GM03348 (cell line): Measurements from ENCODE around the gene GLOD4.
"Not testable (repeated sequence)": the region's sequence is repeated elsewhere in the genome, so short reads cannot be mapped to it uniquely, and the experiment has no call there.

Experiments
- DNase-seq: peaks from one replicate; pipeline ENCODE4 v3.0.0; 2012; ENCODE audit warnings: low spot score

Gene GLOD4

DNA sequence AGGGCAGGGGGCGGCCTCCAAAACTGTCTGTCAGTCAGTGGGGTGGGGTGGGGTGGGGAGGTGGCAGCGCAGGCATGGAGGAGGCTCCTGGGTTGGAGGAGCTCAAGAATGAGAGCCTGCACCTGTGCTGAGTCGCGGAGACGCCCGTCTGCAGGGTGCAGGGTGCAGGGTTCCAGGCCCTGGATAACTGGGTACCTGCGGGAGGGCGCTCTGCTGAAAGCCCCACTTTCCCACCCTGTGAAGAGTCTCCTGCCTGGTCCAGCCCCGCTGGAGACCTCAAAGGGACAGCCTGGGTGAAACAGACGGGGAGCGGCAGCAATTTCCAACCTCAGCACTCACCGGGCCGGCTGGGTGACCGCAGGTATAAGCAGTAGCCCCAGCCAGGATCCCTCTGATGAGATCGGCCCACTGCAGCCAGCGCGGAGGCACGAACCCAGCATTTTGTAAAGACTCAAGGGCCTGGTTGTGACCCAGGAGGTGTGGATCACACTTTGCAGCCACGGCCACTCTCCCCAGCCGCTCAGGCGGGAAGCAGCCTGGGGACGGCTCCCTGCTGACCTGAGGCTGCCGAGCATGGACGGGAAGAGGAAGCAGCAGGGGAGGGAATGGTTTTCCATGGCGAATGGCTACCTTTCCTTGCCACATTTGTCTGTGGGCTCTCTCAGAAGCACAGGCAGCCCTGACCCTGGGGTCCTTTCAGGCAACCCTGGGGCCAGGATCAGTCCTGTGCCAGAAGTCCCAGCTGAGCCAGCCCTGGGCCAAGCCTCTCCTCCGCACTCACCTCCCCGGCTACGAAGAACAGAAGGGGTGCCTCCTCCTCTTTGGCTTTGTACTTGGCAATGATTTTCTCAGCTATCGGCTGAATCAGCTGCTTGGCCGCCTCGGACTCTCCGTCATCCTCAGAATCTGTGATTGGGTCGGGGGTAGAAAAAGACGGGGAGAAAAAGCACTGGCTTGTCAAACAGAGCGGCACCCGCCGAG lies 21.1 kb upstream of the GLOD4 start:
- no peak for DNase-seq

DNA sequence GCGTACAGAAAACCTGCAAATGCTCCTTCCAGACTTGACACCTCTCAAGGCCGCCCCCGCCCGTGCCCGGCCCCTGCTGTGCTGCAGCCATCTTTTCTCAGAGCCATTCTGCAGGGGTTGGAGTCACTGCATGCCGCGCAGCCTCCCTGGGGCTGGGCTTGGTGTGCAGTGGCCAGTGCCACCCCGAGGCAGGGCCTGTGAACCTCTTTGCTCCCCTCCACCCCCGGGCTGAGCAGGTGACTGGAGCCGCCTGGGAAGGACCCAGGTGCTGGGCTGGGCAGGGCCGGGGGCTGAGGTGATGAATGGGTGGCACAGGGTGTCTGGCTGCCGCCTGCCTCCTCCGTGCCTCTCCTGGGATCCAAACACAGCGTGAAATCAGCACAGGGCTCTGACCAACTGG lies 20.4 kb upstream of the GLOD4 start:
- DNase-seq: no peak

DNA sequence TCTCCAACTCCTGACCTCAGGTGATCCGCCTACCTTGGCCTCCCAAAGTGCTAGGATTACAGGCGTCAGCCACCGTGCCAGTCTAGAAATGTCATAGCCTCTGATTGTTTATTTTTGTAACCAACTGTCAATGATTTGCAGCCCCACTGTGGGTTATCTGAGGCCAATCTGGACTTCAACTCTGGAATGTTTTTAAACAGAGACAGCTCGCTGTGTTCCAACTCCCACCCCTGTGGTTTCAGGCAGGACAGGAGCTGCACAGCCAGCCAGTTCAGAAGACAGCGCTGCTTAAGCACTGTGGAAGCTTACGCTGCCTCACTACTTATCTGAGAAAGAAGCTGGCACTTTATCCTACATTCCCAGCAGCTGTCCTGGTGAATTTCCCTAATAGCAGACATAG lies 19.6 kb upstream of the GLOD4 start:
- no peak for DNase-seq

DNA sequence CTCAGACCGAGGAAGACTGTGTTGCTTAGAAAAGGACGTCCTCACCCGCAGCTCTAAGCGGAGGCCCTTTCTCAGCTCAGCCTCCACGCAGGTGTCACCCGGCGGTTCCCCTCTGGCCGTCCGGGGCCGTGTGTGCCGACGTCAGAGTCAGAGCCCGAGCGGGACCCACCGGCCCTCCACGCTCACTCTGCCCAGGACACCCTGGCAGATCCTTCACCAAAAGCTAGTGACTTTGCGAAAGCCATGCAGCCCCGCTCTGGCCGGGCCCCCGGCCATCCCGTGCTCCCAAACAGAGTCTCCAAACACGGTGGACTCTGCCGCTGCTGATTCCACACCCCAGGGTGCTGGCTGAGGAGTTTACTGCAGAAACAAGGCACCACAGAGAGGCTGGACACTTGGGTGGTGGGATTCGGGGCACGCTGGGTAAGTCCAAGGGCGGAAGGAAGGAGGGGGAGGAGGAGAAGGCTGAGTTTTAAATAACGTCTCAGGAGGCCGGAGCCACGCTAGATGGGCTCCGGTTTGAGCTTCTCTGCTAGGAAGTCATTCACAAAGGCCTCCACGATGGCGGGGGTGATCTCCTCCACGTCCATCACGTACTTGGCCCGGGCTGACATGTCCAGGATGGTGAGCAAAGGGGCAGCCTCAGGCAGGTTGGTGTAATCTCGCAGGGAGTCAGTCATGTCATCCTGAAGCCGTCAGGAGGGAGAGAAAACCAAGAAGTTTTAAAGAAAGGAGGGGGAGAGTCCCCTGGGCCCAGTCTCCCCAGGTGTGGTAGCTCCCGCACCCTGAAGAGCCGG lies 18.6 kb upstream of the GLOD4 start:
- no peak for DNase-seq

DNA sequence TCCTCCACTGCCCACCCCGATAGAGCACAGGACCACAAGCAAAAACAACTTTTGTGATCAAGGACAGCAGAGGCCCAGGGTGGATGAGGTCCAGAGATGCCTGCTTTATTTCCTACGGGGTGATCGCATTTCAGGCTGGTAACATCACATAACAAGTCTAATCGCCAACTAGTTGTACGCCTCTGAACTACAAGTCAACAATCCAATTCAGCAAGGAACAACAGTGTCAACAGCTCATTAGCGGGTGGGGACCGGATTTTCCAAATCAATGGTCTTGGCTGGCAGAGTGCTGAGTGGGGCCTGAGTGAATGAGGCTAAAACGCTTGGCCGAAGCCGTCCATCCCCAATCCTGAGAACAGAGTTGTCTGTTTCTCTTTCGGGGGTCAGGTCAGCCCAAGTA lies 17.2 kb upstream of the GLOD4 start:
- DNase-seq: no peak

DNA sequence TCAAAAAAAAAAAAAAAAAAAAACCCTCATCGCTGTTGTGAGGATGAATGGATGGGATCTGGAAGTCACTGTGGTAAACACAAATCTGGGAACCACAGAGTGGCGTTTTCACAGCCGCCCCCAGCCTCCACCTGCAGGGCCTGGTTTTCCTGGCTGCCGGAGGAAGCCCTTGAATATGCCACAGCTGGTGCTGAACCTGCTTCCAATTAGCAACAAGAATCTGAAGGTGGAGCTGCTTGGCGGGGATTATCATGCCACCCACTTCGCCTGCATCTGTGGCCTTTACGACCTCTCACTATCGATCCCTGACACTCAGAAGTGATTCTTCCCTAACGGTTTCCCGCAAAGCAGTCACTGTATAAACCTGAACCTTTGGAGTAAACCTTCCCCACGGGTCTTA lies 16.2 kb upstream of the GLOD4 start:
- no peak for DNase-seq

DNA sequence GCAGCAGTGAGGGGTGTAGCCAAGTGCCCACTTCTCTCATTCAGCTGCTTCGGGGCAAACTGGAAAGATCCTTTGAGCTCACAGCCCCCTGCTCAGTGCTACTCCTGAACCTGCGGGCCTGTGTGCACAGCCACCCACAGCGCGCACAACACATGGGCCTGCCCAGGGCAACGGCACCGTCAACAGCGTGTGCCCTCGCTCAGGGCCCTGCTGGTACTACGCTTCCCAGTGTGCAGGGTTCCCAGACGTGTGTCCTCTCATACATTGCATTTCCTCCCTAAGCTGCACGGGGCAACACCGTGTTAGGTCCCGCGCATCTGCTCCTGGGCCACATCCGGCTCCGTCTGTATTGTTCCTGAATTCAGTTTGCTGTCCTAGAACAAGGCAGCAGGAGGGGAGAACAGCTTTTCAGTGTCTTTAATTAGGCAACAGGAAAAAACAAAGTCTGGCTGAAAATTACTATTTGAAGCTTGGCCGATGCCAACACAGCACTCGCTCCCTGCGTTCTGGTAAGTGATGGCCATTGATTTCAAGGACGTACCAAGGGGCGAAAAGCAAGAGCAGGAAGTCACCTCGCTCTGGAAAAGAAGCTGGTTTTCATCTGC lies 15.3 kb upstream of the GLOD4 start:
- DNase-seq: no peak

DNA sequence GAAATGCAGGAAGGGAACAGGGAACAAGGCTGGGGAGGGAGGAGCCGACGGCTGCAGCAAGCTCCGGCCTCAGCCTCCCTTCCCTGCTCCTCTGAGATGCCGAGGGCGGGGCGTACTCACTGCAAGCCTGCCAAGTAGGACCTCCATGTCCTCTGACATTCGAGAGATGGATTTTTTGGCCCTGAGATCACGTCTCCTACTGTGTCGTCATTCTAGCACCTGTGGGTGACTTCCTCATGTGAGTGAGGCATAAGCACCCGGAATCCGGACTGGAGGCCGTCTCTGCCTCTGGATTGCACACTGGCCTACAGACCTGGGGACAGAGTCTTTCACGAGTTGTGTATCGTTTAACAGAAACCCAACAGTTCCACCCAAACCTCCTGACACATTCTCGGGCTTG lies 14.5 kb upstream of the GLOD4 start:
- no peak for DNase-seq

DNA sequence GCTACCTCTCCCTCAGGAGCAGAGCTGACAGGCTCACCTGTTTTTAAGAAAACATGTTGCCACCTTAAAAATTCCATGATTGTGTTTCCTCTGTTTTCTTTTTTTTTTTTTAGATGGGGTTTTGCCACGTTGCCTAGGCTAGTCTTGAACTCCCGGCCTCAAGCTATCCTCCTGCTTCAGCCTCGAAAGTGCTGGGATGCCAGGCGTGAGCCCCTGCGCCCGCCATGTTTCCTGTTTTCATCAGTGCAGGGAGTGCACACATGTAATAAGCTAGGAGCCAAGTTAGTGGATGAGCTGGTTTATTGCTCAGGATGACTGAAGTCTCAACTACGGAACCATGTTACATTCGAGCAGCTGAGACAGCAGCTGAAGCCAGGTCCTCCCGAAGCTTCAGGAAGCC lies 13.6 kb upstream of the GLOD4 start:
- no peak for DNase-seq

DNA sequence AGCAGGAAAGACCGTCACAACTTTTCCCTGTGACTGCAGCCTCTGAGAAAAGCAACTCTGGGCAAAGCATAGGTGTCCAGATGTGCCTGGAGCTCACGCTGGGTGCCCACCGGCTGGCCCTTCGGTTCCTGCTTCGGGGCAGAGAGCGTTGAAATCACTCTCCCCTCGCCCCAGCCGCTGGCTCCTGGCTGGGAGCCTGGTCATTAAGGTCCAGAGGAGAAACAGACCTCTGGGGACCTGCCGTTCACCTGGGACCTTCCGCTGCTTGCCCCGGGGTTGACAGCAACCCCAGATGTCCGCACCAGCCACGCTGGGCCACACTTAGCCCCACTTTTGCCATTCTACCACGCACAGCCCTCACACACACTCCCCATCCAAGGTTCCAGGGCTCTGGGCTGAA lies 13.2 kb upstream of the GLOD4 start:
- no peak for DNase-seq

DNA sequence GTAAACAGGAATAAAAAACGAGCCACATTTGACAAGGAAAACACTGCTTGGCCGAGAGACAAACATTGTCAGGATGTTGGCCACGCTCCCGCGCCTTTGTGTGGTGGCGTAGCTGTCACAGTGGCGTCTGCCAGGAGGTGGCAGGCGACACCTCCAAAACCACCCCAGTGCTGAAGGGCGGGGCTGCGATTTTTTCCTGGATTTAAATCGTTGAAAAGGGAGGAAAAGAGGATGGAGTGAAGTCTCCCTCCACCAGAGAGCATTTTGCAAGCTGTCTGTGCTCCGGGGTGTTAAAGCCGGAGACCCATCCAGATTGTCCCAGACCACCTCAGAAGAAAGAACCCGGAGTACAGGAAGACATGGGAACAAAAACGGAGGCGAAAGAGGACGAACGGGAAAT lies 12.8 kb upstream of the GLOD4 start:
- peak; percentile 92 for DNase-seq

DNA sequence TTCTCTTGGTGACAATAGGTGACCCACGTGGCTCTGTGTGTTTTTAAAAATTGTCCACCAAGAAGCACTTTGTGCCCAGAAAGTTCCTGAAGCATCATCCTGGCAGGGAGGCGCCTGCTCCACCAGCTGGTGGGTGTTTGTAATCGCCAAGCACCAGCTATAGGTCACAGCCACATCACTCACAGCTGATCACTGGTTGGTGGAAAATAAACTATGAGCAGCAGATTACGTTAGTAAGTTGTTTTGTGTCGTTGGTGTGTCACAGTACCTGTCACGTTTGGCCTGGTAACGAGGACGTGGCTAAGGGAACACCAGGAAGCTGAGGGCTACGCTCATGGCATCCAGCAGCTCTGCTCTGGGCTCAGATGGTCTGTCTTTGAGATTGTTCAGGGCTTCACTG lies 10.2 kb upstream of the GLOD4 start:
- no peak for DNase-seq

DNA sequence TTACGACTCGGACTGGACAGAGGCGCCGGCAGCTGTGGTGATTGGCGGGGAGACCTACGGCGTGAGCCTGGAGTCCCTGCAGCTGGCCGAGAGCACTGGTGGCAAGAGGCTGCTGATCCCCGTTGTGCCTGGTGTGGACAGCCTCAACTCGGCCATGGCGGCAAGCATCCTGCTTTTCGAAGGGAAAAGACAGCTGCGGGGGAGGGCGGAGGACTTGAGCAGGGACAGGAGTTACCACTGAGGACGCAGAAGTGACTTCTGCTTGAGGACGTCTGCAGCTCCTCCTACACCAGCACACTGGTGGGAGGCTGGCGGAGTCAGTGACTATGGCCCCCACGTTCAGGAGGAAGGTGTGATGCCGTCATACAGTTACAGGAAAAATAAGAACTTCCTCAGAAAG lies 9.7 kb upstream of the GLOD4 start:
- no peak for DNase-seq

DNA sequence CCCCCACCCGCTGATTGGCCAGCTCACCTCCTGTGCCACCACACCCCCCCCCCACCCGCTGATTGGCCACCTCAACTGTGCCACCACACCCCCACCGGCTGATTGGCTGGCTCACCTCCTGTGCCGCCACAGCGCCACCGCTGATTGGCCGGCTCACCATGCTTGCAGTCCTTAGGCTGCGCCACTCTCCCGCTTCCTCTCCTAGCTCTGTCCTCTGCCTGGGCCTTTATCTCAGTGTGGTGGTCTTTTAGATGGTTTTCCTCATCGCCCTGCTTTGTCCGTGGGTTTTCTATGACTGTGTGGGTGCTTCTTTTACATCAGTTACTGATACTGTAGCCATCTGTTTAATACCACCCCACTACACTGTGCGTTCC lies 8.8 kb upstream of the GLOD4 start:
- DNase-seq: not testable (repeated sequence)

DNA sequence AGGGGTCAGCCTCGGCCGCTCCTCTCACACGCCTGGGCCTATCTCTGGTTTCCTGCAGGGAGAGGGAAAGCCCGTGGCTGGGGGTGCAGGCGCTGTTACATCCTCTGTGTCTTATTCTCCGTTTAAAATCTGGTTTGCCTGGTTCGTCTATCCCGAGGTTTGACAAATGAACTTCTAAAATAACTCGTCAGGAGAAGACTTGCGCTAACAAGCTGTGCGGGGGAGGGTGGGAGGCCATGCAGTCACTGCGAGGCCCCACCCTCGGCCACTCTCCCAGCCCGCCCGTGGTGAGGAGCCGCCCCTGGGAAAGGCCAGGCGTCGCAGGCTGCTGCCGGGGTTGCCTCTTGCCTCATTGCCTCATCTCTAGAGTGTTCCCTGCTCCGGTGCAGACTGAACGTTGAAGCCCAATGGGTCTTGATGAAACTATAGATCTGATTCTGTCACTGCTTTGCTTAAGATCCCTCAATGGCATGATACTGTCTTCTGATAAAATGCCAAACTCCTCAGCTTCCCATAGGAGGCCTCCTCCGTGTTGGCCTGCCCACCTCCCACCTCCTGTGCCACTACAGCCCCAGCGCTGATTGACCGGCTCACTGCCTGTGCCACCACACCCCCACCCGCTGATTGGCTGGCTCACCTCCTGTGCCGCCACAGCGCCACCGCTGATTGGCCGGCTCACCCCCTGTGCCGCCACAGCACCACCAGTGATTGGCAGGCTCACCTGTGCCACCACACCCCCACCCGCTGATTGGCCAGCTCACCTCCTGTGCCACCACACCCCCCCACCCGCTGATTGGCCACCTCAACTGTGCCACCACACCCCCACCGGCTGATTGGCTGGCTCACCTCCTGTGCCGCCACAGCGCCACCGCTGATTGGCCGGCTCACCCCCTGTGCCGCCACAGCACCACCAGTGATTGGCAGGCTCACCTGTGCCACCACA lies 8.1 kb upstream of the GLOD4 start:
- not testable (repeated sequence) for DNase-seq

DNA sequence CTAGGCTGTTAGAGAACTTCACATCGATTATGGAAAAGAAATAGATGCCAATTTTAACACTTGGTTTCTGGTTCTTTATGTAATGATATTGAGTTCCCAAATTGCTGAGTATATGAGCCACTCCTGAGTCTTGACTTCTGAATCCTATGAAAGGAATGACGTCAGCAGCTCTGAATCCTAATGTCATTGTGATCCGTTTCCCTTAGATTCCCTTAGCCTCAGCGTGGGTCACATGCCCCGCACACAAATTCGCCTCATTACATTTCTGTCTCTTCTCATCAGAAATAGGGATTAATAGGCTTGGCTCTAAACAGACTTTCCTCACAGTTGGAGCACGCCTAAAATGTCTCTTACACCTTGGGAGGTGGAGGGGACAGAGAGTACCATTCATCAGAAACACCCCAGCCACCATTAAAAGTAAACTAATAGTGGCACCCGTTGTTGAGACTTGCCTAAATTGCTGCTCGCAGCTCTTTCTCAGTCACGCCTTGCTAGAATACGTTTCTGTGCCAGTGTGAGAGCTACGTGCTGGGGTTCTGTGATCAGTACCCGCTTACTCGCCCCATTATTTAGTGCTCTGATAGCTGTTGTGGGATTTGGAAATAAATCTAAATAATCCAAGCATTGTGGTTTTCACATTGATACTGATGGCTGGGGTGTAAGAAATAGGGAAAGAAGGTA lies 7.2 kb upstream of the GLOD4 start:
- DNase-seq: no peak

DNA sequence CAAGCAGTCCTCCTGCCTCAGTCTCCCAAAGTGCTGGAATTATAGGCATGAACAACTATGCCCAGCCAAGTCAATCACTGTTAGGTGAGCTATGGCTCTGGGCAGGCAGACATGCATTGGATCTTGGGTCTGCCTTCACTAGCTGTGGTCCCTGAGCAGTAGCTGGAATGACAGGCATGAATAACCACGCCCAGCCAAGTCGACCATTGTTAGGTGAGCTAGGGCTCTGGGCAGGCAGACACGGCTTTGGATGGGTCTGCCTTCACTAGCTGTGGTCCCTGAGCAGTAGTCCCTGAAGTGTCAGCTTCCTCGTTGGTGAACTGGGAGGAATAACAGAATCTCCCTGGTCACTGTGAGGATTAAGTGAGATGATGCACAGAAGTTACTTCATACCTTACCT lies 6.5 kb upstream of the GLOD4 start:
- DNase-seq: no peak

DNA sequence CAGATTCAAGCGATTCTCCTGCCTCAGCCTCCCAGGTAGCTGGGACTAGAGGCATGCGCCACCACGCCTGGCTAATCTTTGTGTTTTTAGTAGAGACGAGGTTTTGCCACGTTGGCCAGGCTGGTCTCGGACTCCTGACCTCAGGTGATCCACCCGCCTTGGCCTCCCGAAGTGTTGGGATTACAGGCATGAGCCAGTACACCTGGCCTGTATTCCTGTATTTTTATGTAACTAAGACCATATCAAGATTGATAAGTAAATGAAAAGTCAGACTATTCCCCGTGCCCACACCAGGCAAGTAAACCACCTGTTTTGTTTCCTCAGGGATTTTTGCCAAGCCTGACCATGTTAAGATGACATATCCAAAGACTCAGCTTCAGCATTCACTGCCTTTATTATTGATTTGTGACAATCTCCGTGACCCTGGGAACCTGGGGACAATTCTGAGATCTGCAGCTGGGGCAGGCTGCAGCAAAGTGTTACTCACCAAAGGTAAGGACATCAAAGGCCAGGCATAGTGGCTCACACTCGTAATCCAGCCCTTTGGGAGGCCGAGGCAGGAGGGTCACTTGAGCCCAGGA lies 5.7 kb upstream of the GLOD4 start:
- no peak for DNase-seq

DNA sequence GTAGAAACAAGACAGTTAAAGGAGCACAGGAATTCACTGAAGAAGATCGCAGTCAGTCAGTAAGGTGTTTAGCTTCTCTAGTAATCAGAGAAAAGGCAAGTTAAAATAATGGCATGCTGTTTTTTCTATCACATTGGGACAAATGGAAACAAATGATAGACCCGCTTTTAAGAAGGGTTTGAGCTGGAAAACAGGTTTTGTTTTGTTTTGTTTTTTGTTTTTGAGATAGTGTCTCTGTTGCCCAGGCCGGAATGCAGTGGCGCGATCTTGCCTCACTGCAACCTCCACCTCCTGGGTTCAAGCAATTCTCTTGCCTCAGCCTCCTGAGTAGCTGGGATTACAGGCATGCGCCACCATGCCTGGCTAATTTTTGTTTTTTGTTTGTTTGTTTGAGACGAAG lies 3.8 kb upstream of the GLOD4 start:
- DNase-seq: not testable (repeated sequence)

DNA sequence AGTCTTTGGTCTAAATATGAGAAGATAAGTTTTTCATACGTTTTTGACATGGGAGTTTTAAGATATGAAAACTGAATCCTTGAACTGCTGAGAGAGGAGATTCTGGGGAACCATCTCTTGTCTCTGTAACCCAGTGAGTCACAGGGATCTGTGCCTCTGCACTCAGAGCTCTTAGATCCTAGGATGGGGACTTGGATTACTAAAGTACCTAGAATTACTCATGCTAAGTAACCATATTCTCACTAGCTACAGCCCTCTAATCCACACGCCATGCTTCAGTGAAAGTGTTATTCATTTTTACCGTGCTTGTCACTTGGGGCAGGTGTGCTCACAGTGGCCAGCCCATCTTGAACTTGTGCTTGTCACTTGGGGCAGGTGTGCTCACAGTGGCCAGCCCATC lies 2.1 kb upstream of the GLOD4 start:
- DNase-seq: no peak

DNA sequence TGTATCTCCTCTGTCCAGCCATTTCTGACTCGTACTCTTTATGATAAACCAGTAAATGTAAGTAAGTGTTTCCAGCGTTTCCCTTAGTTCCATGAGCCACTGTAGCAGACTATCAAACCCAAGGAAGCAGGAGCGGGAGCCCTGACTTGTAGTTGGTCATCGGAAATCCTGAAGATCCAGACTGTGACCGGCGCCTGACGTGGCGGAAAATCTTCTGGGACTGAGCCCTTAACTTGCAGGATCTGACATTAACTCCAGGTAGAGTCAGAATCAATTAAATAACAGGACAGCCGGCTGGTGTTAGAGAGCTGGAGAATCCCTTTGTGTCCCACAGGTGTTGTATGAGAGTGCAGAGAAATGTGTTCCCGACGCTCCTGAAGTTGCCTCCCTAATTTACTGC lies 4.0 kb downstream of the GLOD4 start:
- DNase-seq: no peak
